Stromal cell of bone marrow (primary cell): ENCODE data around the gene MPP2.
"Not testable (repeated sequence)": the region's sequence is repeated elsewhere in the genome, so short reads cannot be mapped to it uniquely, and the experiment has no call there.

Experiments
- DNase-seq: peaks from one replicate; pipeline ENCODE4 v3.0.0-alpha.2; 2012; ENCODE audit warnings: low read depth

The MPP2 gene

GRCh38 chr17:43931062-43931571, 23.8 kb upstream of the MPP2 start:
- no peak for DNase-seq

- DNase-seq: no peak
These were observed 21.3 kb upstream of the MPP2 start for GRCh38 chr17:43928609-43929008.

- not testable (repeated sequence) for DNase-seq
These were observed 20.6 kb upstream of the MPP2 start for GRCh38 chr17:43927929-43928328.

- no peak for DNase-seq
These were observed 19.9 kb upstream of the MPP2 start for GRCh38 chr17:43927060-43927864.

GRCh38 chr17:43924558-43924957, 17.2 kb upstream of the MPP2 start:
- no peak for DNase-seq

GRCh38 chr17:43920500-43921095, 13.3 kb upstream of the MPP2 start:
- DNase-seq: no peak

- no peak for DNase-seq
These were observed 10.7 kb upstream of the MPP2 start for GRCh38 chr17:43918026-43918389.

GRCh38 chr17:43917348-43918025, 10.2 kb upstream of the MPP2 start:
- no peak for DNase-seq

GRCh38 chr17:43917016-43917347, 9.6 kb upstream of the MPP2 start:
- no peak for DNase-seq

- no peak for DNase-seq
These were observed 9.0 kb upstream of the MPP2 start for GRCh38 chr17:43916385-43916784.

GRCh38 chr17:43915559-43915958, 8.2 kb upstream of the MPP2 start:
- no peak for DNase-seq

- no peak for DNase-seq
These were observed 7.1 kb upstream of the MPP2 start for GRCh38 chr17:43914451-43914850.

- no peak for DNase-seq
These were observed 6.2 kb upstream of the MPP2 start for GRCh38 chr17:43913584-43913983.

- no peak for DNase-seq
These were observed 5.4 kb upstream of the MPP2 start for GRCh38 chr17:43912635-43913304.

GRCh38 chr17:43911904-43912303, 4.6 kb upstream of the MPP2 start:
- DNase-seq: no peak

- DNase-seq: no peak
These were observed 2.3 kb upstream of the MPP2 start for GRCh38 chr17:43909537-43910231.

- peak; percentile 64 for DNase-seq
These were observed 824 bp upstream of the MPP2 start for GRCh38 chr17:43907998-43908721.

GRCh38 chr17:43906951-43907424, 348 bp downstream of the MPP2 start:
- DNase-seq: no peak

- DNase-seq: peak; percentile 47
These were observed 1.1 kb downstream of the MPP2 start for GRCh38 chr17:43905985-43906852.

- no peak for DNase-seq
These were observed 1.8 kb downstream of the MPP2 start for GRCh38 chr17:43905400-43905984.
